GM12878 (cell line): ENCODE measurements around the gene ANKRD44. TPM values are rescaled to one million over a fixed set of nuclear protein-coding genes. Genes with fewer than 3 reads are reported as not detected.
"Not testable (repeated sequence)": the region's sequence is repeated elsewhere in the genome, so short reads cannot be mapped to it uniquely, and the experiment has no call there.

ENCODE experiments used
- ATAC-seq: fragments of 200-7000 bp; cut with Tn5 transposase; 3 replicates; pipeline ENCODE4 v1.9.1; 2020; ENCODE audit warnings: mild to moderate bottlenecking, moderate library complexity
- BruUV-seq: library from RNA; stranded (reverse); fragments of 400-500 nt; replicated peaks from 2 replicates; lab custom pipeline; 2021; lab: Mats Ljungman, UMichigan
- CTCF ChIA-PET: fragments of 300-600 bp; sonication (Branson Sonifier 250); formaldehyde crosslinking; extraction: SDS; loops from one replicate; lab custom pipeline; 2021; ENCODE audit warnings: inconsistent platforms; lab: Yijun Ruan, JAX
- POLR2A ChIA-PET: fragments of 350-600 bp; formaldehyde crosslinking; extraction: SDS; loops from one replicate; lab custom pipeline; 2021; ENCODE audit warnings: inconsistent platforms; lab: Charles Lee
- RAD21 ChIA-PET: fragments of 300-600 bp; sonication (Branson Sonifier 250); formaldehyde crosslinking; loops from one replicate; lab custom pipeline; 2023; ENCODE audit warnings: antibody characterized with exemption; ENCODE audit not compliant: unreplicated experiment; lab: Charles Lee
- SMC1A ChIA-PET: fragments of 300-600 bp; sonication (Branson Sonifier 250); formaldehyde crosslinking; loops from one replicate; lab custom pipeline; 2023; ENCODE audit not compliant: unreplicated experiment, uncharacterized antibody; lab: Charles Lee
- DNase-seq: peaks from one replicate; pipeline ENCODE4 v3.0.0-alpha.2; 2011; ENCODE audit warnings: low read depth, low spot score
- FAIRE-seq: peaks from 3 replicates; lab custom pipeline; 2011; peaks lifted over from hg19 to GRCh38; lab: Jason Lieb, UNC
- H2AFZ ChIP-seq: 2 replicates; pipeline ENCODE4 v1.6.0; 2011; ENCODE audit warnings: low read depth, low read length, control low read depth; ENCODE audit not compliant: control insufficient read depth
- H3K27ac ChIP-seq: 2 replicates; pipeline ENCODE4 v1.5.1; 2011; ENCODE audit warnings: control low read depth; ENCODE audit not compliant: control insufficient read depth, insufficient read depth
- H3K27me3 ChIP-seq, 2 experiments: replicated peaks in 1 of 2; 2 replicates each; pipeline versions ENCODE4 v1.6.0 to v1.6.1; 2011; ENCODE audit warnings: low read length in 1 of 2; ENCODE audit not compliant: control insufficient read depth in 2 of 2, insufficient read depth in 2 of 2
- H3K36me3 ChIP-seq, 2 experiments: 2 replicates each; pipeline ENCODE4 v1.5.1; 2011; ENCODE audit warnings: low read length in 1 of 2; ENCODE audit not compliant: control insufficient read depth in 2 of 2, insufficient read depth in 2 of 2
- H3K4me1 ChIP-seq: 2 replicates; pipeline ENCODE4 v1.6.1; 2011; ENCODE audit warnings: mild to moderate bottlenecking, low read length, moderate library complexity, mixed read lengths; ENCODE audit not compliant: control insufficient read depth, insufficient read depth
- H3K4me2 ChIP-seq: 2 replicates; pipeline ENCODE4 v1.6.0; 2011; ENCODE audit warnings: control low read depth; ENCODE audit not compliant: control insufficient read depth, insufficient read depth
- H3K4me3 ChIP-seq: fragments of 200-600 bp; sonication (generic); 2 replicates; pipeline ENCODE4 v1.5.1; 2016
- H3K79me2 ChIP-seq: 2 replicates; pipeline ENCODE4 v1.6.0; 2011; ENCODE audit warnings: low read length; ENCODE audit not compliant: control insufficient read depth, insufficient read depth
- H3K9ac ChIP-seq: 2 replicates; pipeline ENCODE4 v1.8.0; 2011; ENCODE audit warnings: low read length, control low read depth, mixed read lengths; ENCODE audit not compliant: control insufficient read depth, insufficient read depth
- H3K9me3 ChIP-seq: replicated peaks from 3 replicates; pipeline ENCODE4 v1.5.1; 2011; ENCODE audit warnings: mild to moderate bottlenecking, low read length; ENCODE audit not compliant: control insufficient read depth, insufficient read depth
- H4K20me1 ChIP-seq: 2 replicates; pipeline ENCODE4 v1.6.0; 2011; ENCODE audit not compliant: control insufficient read depth, insufficient read depth
- MTA3 ChIP-seq: IDR thresholded peaks from 2 replicates; pipeline ENCODE4 v1.6.1; 2012; ENCODE audit warnings: low read length, inconsistent platforms, borderline replicate concordance
- NBN ChIP-seq: fragments of 450-650 bp; IDR thresholded peaks from 2 replicates; pipeline ENCODE4 v1.6.1; 2016
- SMAD5 ChIP-seq: IDR thresholded peaks from 2 replicates; pipeline ENCODE4 v1.6.1; 2016; ENCODE audit warnings: antibody characterized with exemption, low read depth
- SUZ12 ChIP-seq: fragments of 200-600 bp; sonication (generic); IDR thresholded peaks from one replicate; pipeline ENCODE4 v1.6.1; 2018; ENCODE audit warnings: antibody characterized with exemption, mild to moderate bottlenecking; ENCODE audit not compliant: unreplicated experiment
- WGBS: methylation state at CpG from one replicate; pipeline ENCODE4 v1.1.6; 2016; ENCODE audit warnings: low lambda C conversion rate; ENCODE audit not compliant: insufficient replicate concordance, insufficient coverage; ENCODE audit errors: missing lambda C conversion rate; 5-methylcytosine and 5-hydroxymethylcytosine counted together
- in situ Hi-C: fragments of 300-500 bp; cut with MboI; formaldehyde crosslinking; loops from 9 replicates; pipeline ENCODE4 v1.14.3; 2018; ENCODE audit warnings: mixed read lengths
- intact Hi-C: fragments of 100-400 bp; cut with micrococcal nuclease; formaldehyde crosslinking; loops from one replicate; pipeline ENCODE4 v1.14.2; 2022; ENCODE audit not compliant: unreplicated experiment
- polyA plus RNA-seq, 11 experiments: library from polyadenylated mRNA; depleted of rRNA in 4 of 11; unstranded in 6 of 11; stranded (reverse) in 5 of 11; fragments of >200 nt; fragmentation: Nextera tagmentation in 4 of 11; fragmentation: Illumina TruSeq in 1 of 11; extraction: Ambion mirVana in 4 of 11; extraction: Trizol in 1 of 11; gene quantifications; 1 replicate in 1 of 11; 2 replicates in 10 of 11; pipeline versions ENCODE4 v1.2.1 to v1.2.3, GENCODE V29; 2011 to 2016; ENCODE audit warnings: inconsistent platforms in 2 of 11, missing spikeins in 2 of 11, low read depth in 1 of 11
- total RNA-seq, 4 experiments: library from RNA; depleted of rRNA in 3 of 4; stranded (reverse); fragments of >200 nt in 3 of 4; fragmentation: Illumina TruSeq in 1 of 4; extraction: Trizol in 1 of 4; gene quantifications; 2 replicates each; pipeline versions ENCODE4 v1.2.1 to v1.2.3, GENCODE V29; 2013 to 2021

Gene ANKRD44
- total and polyA plus RNA-seq, 10 of the 15 experiments (the other 5 are each of a cell fraction or from before 2014, with no cell fraction given): 19.1 to 99.1 (median 59.6) TPM

DNA sequence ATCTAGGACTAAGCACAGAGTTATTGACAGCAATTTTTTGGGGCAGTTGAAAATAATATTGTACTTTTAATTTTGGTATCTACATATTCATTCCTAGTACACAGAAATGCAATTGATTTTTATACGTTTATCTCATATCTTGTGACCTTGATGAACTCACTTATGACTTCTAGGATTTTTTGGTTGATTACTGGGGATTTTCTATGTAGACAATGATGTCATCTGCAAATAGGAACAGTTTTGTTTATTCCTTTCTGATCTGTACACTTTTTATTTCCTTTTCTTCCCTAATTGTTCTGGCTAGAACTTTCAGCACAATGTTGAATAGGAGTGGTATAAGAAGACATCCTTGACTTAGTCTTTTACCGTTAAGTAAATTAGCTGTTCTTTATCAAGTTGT is 240.6 kb downstream of the ANKRD44 start:
- no peaks in the 10 kb centered on the region for H3K27me3 ChIP-seq
- H4K20me1 ChIP-seq: no peaks in the 10 kb centered on the region
- H3K9ac ChIP-seq: no peak overlapping the region
- SMC1A ChIA-PET: interaction anchor here (0.8 to 1.0 kb wide), 2 partner anchors 274 to 700 kb away, joined by 4 read pairs; no protein-coding TSS in a partner anchor
- FAIRE-seq (no peak), DNase-seq (no peak), ATAC-seq (no peak)
- POLR2A ChIA-PET: no interaction called here
- H3K4me2 ChIP-seq: no peak overlapping the region
- no peak overlapping the region for H3K4me3 ChIP-seq
- H3K4me1 ChIP-seq: peaks cover 3% of the 10 kb centered on the region; the same call in 1 of the 2 replicates
- CTCF ChIA-PET: interaction anchor here (1.0 kb wide), 1 partner anchor 43 kb away, joined by 6 read pairs; no protein-coding TSS in a partner anchor
- in situ Hi-C loops: no loop called here
- TF ChIP-seq SUZ12: no peak
- TF ChIP-seq NBN: no peak
- no peak for TF ChIP-seq SMAD5
- TF ChIP-seq MTA3: no peak
- no peaks in the 10 kb centered on the region for H3K36me3 ChIP-seq
- intact Hi-C loops: no loop called here
- no peak overlapping the region for H3K27ac ChIP-seq
- RAD21 ChIA-PET: no interaction called here
- BruUV-seq: no TSS peak
- H3K9me3 ChIP-seq: no peaks in the 10 kb centered on the region
- H3K79me2 ChIP-seq: no peaks in the 10 kb centered on the region
- no peak overlapping the region for H2AFZ ChIP-seq
- 98% methylated on average over 2 of the region's 2 CpGs for WGBS

- SMC1A ChIA-PET, H3K4me1 ChIP-seq, H3K27ac ChIP-seq, H2AFZ ChIP-seq, intact Hi-C loops, CTCF ChIA-PET, H3K4me3 ChIP-seq, H3K27me3 ChIP-seq, H3K4me2 ChIP-seq, H3K9ac ChIP-seq, BruUV-seq, H3K79me2 ChIP-seq, DNase-seq, in situ Hi-C loops, ATAC-seq, FAIRE-seq, RAD21 ChIA-PET, H3K9me3 ChIP-seq, H4K20me1 ChIP-seq: not testable (repeated sequence)
- WGBS: 50% methylated on average over 3 of the region's 3 CpGs
- peaks cover 0 to 18% of the 10 kb centered on the region in 2 experiments; a peak in 1 of 4 replicates for H3K36me3 ChIP-seq
- POLR2A ChIA-PET: interaction anchor here (0.5 to 1.0 kb wide), 2 partner anchors 18 to 762 kb away, joined by 3 read pairs; no protein-coding TSS in a partner anchor
Measured at GRCh38 chr2:197062574-197062973, 248.0 kb downstream of the ANKRD44 start.
